Testis (tissue), 2 donors: ENCODE data around the gene GALM.

Source experiments
- POLR2A ChIP-seq: fragments of 450-650 bp; IDR thresholded peaks from one replicate; pipeline ENCODE4 v1.6.1; 2017; ENCODE audit warnings: antibody characterized with exemption, mild to moderate bottlenecking, moderate library complexity
- TF ChIP-seq, protein P1 (sequence below), 3 experiments: fragments of 450-650 bp in 2 of 3; fragments of 200-600 bp in 1 of 3; sonication (generic) in 1 of 3; IDR thresholded peaks; one replicate each; pipeline ENCODE4 v1.5.1; 2016 to 2019; ENCODE audit warnings: antibody characterized with exemption in 3 of 3, mild to moderate bottlenecking in 2 of 3, moderate library complexity in 1 of 3

DNA sequence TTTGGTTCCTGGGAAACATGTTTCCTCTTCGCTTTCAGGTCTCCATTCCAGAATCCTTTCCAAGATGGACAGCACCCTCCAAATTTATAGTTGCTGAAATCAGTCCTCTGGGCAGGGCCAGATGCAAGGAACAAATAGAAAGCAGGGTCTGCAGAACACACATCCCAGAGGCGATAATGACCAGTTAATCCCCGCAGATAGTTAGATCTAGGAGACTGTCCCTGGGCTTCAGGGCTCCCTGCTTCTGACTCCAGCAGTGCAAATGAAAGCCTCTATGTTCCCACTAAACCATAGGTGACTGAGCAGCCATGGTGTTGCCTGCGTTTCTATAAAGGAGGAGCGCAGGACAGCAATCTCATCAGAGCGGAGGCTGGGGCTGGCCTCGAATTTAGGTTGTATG, 46.5 kb downstream of the GALM start:
- TF ChIP-seq, protein P1, sequence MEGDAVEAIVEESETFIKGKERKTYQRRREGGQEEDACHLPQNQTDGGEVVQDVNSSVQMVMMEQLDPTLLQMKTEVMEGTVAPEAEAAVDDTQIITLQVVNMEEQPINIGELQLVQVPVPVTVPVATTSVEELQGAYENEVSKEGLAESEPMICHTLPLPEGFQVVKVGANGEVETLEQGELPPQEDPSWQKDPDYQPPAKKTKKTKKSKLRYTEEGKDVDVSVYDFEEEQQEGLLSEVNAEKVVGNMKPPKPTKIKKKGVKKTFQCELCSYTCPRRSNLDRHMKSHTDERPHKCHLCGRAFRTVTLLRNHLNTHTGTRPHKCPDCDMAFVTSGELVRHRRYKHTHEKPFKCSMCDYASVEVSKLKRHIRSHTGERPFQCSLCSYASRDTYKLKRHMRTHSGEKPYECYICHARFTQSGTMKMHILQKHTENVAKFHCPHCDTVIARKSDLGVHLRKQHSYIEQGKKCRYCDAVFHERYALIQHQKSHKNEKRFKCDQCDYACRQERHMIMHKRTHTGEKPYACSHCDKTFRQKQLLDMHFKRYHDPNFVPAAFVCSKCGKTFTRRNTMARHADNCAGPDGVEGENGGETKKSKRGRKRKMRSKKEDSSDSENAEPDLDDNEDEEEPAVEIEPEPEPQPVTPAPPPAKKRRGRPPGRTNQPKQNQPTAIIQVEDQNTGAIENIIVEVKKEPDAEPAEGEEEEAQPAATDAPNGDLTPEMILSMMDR (IDR thresholded peaks at IDR 0.05), result no peak
- TF ChIP-seq POLR2A, result no peak
